PFSK-1 (cell line): Measurements from ENCODE around the gene ATP11B.

Experiments
- FOXP2 ChIP-seq: optimal IDR thresholded peaks from 2 replicates; pipeline ENCODE3; 2011; ENCODE audit warnings: borderline replicate concordance, control low read depth, inconsistent platforms; ENCODE audit not compliant: insufficient read depth; ENCODE audit errors: extremely low read length, extremely low read depth
- POLR2AphosphoS5 ChIP-seq: IDR thresholded peaks from 2 replicates; pipeline ENCODE4 v1.6.1; 2012; ENCODE audit warnings: low read depth, mild to moderate bottlenecking, control low read depth, low read length, moderate library complexity
- REST ChIP-seq, 2 experiments: IDR thresholded peaks; 2 replicates each; pipeline versions ENCODE4 v1.6.1 to v1.8.0; 2011 to 2012; ENCODE audit warnings: low read depth in 2 of 2, low read length in 2 of 2, control low read depth in 1 of 2, inconsistent platforms in 1 of 2, mild to moderate bottlenecking in 1 of 2, moderate library complexity in 1 of 2; ENCODE audit not compliant: insufficient read depth in 1 of 2
- SIN3A ChIP-seq: IDR thresholded peaks from 2 replicates; pipeline ENCODE4 v1.6.1; 2012; ENCODE audit warnings: mild to moderate bottlenecking, low read length, moderate library complexity, borderline replicate concordance; ENCODE audit not compliant: insufficient read depth
- TAF1 ChIP-seq: IDR thresholded peaks from 2 replicates; pipeline ENCODE4 v1.6.1; 2012; ENCODE audit warnings: low read length, control low read depth, borderline replicate concordance; ENCODE audit not compliant: insufficient read depth

ATP11B gene

GRCh38 chr3:182969277-182969676 is 176.0 kb downstream of the ATP11B start:
- TF ChIP-seq POLR2AphosphoS5 = no peak
- TF ChIP-seq TAF1 = no peak
- no peak for TF ChIP-seq SIN3A
- TF ChIP-seq FOXP2 = no peak
- no peak for TF ChIP-seq REST (IDR thresholded peaks at IDR 0.05; ENCODE audit: insufficient read depth in 1 of 2, low read depth in 2 of 2, low read length in 2 of 2)

- TF ChIP-seq POLR2AphosphoS5 (no peak), FOXP2 (no peak)
These were observed 176.5 kb downstream of the ATP11B start for GRCh38 chr3:182969853-182970252.

GRCh38 chr3:182970811-182971418 is 177.6 kb downstream of the ATP11B start:
- TF ChIP-seq REST (IDR thresholded peaks at IDR 0.05; ENCODE audit: insufficient read depth in 1 of 2, low read depth in 2 of 2, low read length in 2 of 2) = no peak
- TF ChIP-seq FOXP2 = no peak
- no peak for TF ChIP-seq SIN3A
